HEK293 (cell line): ENCODE data around the gene CEP120.

Source experiments
- CTCF ChIA-PET: fragments of 350-600 bp; formaldehyde crosslinking; extraction: SDS; loops from one replicate; lab custom pipeline; 2021; ENCODE audit warnings: antibody characterized with exemption; lab: Yijun Ruan, JAX
- POLR2A ChIA-PET: fragments of 300-600 bp; formaldehyde crosslinking; extraction: SDS; loops from one replicate; lab custom pipeline; 2020; ENCODE audit warnings: antibody characterized with exemption, inconsistent platforms; lab: Yijun Ruan, JAX
- H3K27ac ChIP-seq: fragments of 200-500 bp; sonication (Bioruptor generic); 2 replicates; pipeline ENCODE4 v1.5.1; 2014; ENCODE audit warnings: low read depth, low read length, control low read depth, inconsistent platforms; ENCODE audit errors: extremely low read depth
- H3K36me3 ChIP-seq, 2 experiments: fragments of 200-500 bp in 1 of 2; sonication (Bioruptor generic) in 1 of 2; 1 replicate in 1 of 2; 2 replicates in 1 of 2; pipeline ENCODE4 v1.5.1; 2014 to 2017; ENCODE audit warnings: inconsistent platforms in 2 of 2, low read length in 2 of 2; ENCODE audit not compliant: control insufficient read depth in 2 of 2, insufficient read depth in 1 of 2
- H3K4me1 ChIP-seq: fragments of 200-500 bp; sonication (Bioruptor generic); 2 replicates; pipeline ENCODE4 v1.5.1; 2014; ENCODE audit warnings: mild to moderate bottlenecking, low read length, inconsistent platforms; ENCODE audit not compliant: control insufficient read depth, insufficient read depth
- H3K4me3 ChIP-seq: 2 replicates; pipeline ENCODE4 v1.5.1; 2011; ENCODE audit warnings: low read depth, mild to moderate bottlenecking, control low read depth, low read length, moderate library complexity
- H3K9me3 ChIP-seq: fragments of 200-500 bp; sonication (Bioruptor generic); 2 replicates; pipeline ENCODE4 v1.5.1; 2014; ENCODE audit warnings: low read depth, low read length, inconsistent platforms; ENCODE audit not compliant: control insufficient read depth, insufficient read depth
- HOXD13 ChIP-seq: sonication (generic); formaldehyde crosslinking; IDR thresholded peaks from 2 replicates; pipeline ENCODE4 v1.8.0; 2022; ENCODE audit warnings: missing genetic modification reagents, borderline replicate concordance
- KLF16 ChIP-seq: fragments of 450-650 bp; formaldehyde crosslinking; IDR thresholded peaks from 2 replicates; pipeline ENCODE4 v1.5.1; 2017; ENCODE audit warnings: missing biosample characterization, missing genetic modification characterization
- SP7 ChIP-seq: fragments of 450-650 bp; formaldehyde crosslinking; IDR thresholded peaks from 2 replicates; pipeline ENCODE4 v1.5.1; 2016; ENCODE audit warnings: missing biosample characterization, missing genetic modification characterization
- ZNF112 ChIP-seq: fragments of 450-650 bp; formaldehyde crosslinking; IDR thresholded peaks from 2 replicates; pipeline ENCODE4 v1.5.0; 2017; ENCODE audit warnings: missing biosample characterization, missing genetic modification characterization
- ZNF121 ChIP-seq: fragments of 450-650 bp; formaldehyde crosslinking; IDR thresholded peaks from 2 replicates; pipeline ENCODE4 v1.5.1; 2016; ENCODE audit warnings: missing biosample characterization, missing genetic modification characterization
- ZNF132 ChIP-seq: fragments of 450-650 bp; formaldehyde crosslinking; IDR thresholded peaks from 2 replicates; pipeline ENCODE4 v1.5.1; 2017; ENCODE audit warnings: missing biosample characterization, missing genetic modification characterization, borderline replicate concordance
- ZNF302 ChIP-seq: fragments of 450-650 bp; formaldehyde crosslinking; IDR thresholded peaks from 2 replicates; pipeline ENCODE4 v1.5.1; 2016; ENCODE audit warnings: missing biosample characterization, missing genetic modification characterization, low read depth
- ZNF350 ChIP-seq: fragments of 450-650 bp; formaldehyde crosslinking; IDR thresholded peaks from 2 replicates; pipeline ENCODE4 v1.5.0; 2017; ENCODE audit warnings: missing biosample characterization, mild to moderate bottlenecking, missing genetic modification characterization
- ZNF354C ChIP-seq: fragments of 450-650 bp; formaldehyde crosslinking; IDR thresholded peaks from 2 replicates; pipeline ENCODE4 v1.5.1; 2016; ENCODE audit warnings: missing biosample characterization, missing genetic modification characterization, low read depth, borderline replicate concordance
- ZNF366 ChIP-seq: fragments of 450-650 bp; formaldehyde crosslinking; conservative IDR thresholded peaks from 2 replicates; pipeline ENCODE4 v1.5.1; 2016; ENCODE audit warnings: missing biosample characterization, missing genetic modification characterization
- ZNF514 ChIP-seq: fragments of 450-650 bp; formaldehyde crosslinking; IDR thresholded peaks from 2 replicates; pipeline ENCODE4 v1.5.1; 2016; ENCODE audit warnings: missing biosample characterization, missing genetic modification characterization
- ZNF560 ChIP-seq: fragments of 450-650 bp; formaldehyde crosslinking; IDR thresholded peaks from 2 replicates; pipeline ENCODE4 v1.5.1; 2017; ENCODE audit warnings: missing biosample characterization, missing genetic modification characterization, borderline replicate concordance
- ZNF571 ChIP-seq: fragments of 450-650 bp; formaldehyde crosslinking; IDR thresholded peaks from 2 replicates; pipeline ENCODE4 v1.5.0; 2017; ENCODE audit warnings: missing biosample characterization, missing genetic modification characterization
- ZNF629 ChIP-seq: fragments of 450-650 bp; formaldehyde crosslinking; IDR thresholded peaks from 2 replicates; pipeline ENCODE4 v1.5.1; 2017; ENCODE audit warnings: missing biosample characterization, missing genetic modification characterization
- ZNF664 ChIP-seq: fragments of 450-650 bp; formaldehyde crosslinking; IDR thresholded peaks from 2 replicates; pipeline ENCODE4 v1.5.1; 2016; ENCODE audit warnings: missing biosample characterization, missing genetic modification characterization
- ZNF707 ChIP-seq: fragments of 450-650 bp; formaldehyde crosslinking; IDR thresholded peaks from 2 replicates; pipeline ENCODE4 v1.5.1; 2016; ENCODE audit warnings: missing biosample characterization, missing genetic modification characterization
- ZNF777 ChIP-seq: fragments of 450-650 bp; formaldehyde crosslinking; IDR thresholded peaks from 2 replicates; pipeline ENCODE4 v1.5.1; 2017; ENCODE audit warnings: missing biosample characterization, missing genetic modification characterization, borderline replicate concordance
- TF ChIP-seq, protein P1 (sequence below): fragments of 450-650 bp; formaldehyde crosslinking; IDR thresholded peaks from 2 replicates; pipeline ENCODE4 v1.5.1; 2016; ENCODE audit warnings: missing biosample characterization, missing genetic modification characterization
- TF ChIP-seq, protein P2 (sequence below): fragments of 450-650 bp; formaldehyde crosslinking; IDR thresholded peaks from 2 replicates; pipeline ENCODE4 v1.5.1; 2016; ENCODE audit warnings: missing biosample characterization, missing genetic modification characterization
- TF ChIP-seq, protein P3 (sequence below): fragments of 450-650 bp; formaldehyde crosslinking; IDR thresholded peaks from 2 replicates; pipeline ENCODE4 v1.5.1; 2017; ENCODE audit warnings: missing biosample characterization, missing genetic modification characterization
- TF ChIP-seq, protein P4 (sequence below): fragments of 450-650 bp; formaldehyde crosslinking; conservative IDR thresholded peaks from 2 replicates; pipeline ENCODE4 v1.5.1; 2016; ENCODE audit warnings: low read depth, missing biosample characterization, missing genetic modification characterization
- TF ChIP-seq, protein P5 (sequence below): fragments of 450-650 bp; formaldehyde crosslinking; IDR thresholded peaks from 2 replicates; pipeline ENCODE4 v1.5.1; 2016; ENCODE audit warnings: missing biosample characterization, missing genetic modification characterization

CEP120 gene

DNA sequence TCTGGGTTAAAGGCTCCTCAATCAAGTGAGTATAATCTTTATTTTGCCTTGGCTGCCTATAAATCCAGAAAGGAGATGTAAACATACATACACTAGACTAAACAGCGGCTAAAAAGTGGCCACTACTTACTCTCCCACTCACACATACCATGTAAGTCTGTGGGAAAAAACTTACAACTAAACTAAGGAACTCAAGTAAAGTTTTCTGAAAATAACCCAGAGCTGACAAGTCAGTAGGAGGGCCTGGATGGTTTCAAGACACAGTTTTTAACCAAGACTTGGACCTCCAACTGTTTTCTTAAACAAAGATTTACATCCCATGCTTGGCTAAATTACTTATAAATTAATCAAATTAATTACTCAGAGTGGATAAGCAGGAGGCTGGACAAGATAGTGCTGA lies 64.5 kb downstream of the CEP120 start (continued):
- no peak for TF ChIP-seq ZNF354C (tag by site-specific recombination)
- TF ChIP-seq ZNF366, result no peak
- no peak for TF ChIP-seq ZNF302
- TF ChIP-seq, protein P1, sequence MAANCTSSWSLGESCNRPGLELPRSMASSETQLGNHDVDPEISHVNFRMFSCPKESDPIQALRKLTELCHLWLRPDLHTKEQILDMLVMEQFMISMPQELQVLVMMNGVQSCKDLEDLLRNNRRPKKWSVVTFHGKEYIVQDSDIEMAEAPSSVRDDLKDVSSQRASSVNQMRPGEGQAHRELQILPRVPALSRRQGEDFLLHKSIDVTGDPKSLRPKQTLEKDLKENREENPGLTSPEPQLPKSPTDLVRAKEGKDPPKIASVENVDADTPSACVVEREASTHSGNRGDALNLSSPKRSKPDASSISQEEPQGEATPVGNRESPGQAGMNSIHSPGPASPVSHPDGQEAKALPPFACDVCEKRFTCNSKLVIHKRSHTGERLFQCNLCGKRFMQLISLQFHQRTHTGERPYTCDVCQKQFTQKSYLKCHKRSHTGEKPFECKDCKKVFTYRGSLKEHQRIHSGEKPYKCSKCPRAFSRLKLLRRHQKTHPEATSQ (tag by site-specific recombination), result no peak
- TF ChIP-seq ZNF514, result no peak
- no peak for TF ChIP-seq ZNF571 (tag by site-specific recombination)
- no peak for TF ChIP-seq HOXD13 (CRISPR knock-in tag)

DNA sequence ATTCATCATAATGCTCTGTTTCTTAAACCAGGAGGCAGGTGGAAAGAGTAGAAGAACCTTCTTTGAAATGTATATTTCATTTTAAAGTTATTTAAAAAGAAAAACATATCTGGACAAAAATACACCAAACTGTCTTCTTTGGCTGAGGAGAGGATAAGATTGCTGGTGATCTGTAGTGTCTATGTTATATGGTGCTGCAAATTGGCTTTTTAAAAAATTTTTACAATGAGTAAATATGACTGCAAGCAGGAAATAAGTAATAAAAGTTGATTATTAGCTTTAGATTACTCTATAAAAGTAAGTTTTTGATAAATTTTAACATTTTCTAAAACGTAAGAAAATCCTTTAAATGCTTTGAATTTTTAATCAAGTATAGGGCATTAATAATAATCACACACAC lies 64.9 kb downstream of the CEP120 start:
- POLR2A ChIA-PET, result no interaction called here
- Histone ChIP-seq H3K9me3 (no peaks in the 10 kb centered on the region), H3K4me3 (no peak overlapping the region), H3K4me1 (no peaks in the 10 kb centered on the region), H3K27ac (no peak overlapping the region), H3K36me3 (peaks cover 4 to 12% of the 10 kb centered on the region in 2 experiments; a peak in 2 of 3 replicates)
- no peak for TF ChIP-seq KLF16
- no peak for TF ChIP-seq ZNF112 (tag by site-specific recombination)
- no peak for TF ChIP-seq ZNF350 (tag by site-specific recombination)
- TF ChIP-seq, protein P2, sequence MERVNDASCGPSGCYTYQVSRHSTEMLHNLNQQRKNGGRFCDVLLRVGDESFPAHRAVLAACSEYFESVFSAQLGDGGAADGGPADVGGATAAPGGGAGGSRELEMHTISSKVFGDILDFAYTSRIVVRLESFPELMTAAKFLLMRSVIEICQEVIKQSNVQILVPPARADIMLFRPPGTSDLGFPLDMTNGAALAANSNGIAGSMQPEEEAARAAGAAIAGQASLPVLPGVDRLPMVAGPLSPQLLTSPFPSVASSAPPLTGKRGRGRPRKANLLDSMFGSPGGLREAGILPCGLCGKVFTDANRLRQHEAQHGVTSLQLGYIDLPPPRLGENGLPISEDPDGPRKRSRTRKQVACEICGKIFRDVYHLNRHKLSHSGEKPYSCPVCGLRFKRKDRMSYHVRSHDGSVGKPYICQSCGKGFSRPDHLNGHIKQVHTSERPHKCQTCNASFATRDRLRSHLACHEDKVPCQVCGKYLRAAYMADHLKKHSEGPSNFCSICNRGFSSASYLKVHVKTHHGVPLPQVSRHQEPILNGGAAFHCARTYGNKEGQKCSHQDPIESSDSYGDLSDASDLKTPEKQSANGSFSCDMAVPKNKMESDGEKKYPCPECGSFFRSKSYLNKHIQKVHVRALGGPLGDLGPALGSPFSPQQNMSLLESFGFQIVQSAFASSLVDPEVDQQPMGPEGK, result no peak
- TF ChIP-seq ZNF132 (tag by site-specific recombination), result no peak
- TF ChIP-seq, protein P3, sequence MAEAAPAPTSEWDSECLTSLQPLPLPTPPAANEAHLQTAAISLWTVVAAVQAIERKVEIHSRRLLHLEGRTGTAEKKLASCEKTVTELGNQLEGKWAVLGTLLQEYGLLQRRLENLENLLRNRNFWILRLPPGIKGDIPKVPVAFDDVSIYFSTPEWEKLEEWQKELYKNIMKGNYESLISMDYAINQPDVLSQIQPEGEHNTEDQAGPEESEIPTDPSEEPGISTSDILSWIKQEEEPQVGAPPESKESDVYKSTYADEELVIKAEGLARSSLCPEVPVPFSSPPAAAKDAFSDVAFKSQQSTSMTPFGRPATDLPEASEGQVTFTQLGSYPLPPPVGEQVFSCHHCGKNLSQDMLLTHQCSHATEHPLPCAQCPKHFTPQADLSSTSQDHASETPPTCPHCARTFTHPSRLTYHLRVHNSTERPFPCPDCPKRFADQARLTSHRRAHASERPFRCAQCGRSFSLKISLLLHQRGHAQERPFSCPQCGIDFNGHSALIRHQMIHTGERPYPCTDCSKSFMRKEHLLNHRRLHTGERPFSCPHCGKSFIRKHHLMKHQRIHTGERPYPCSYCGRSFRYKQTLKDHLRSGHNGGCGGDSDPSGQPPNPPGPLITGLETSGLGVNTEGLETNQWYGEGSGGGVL (tag by site-specific recombination), result no peak
- TF ChIP-seq ZNF560 (tag by site-specific recombination), result no peak
- TF ChIP-seq SP7 (tag by site-specific recombination), result no peak
- TF ChIP-seq ZNF121 (tag by site-specific recombination), result no peak
- no peak for TF ChIP-seq ZNF777 (tag by site-specific recombination)
- TF ChIP-seq, protein P1 (tag by site-specific recombination), result no peak
- no peak for TF ChIP-seq ZNF629 (tag by site-specific recombination)
- CTCF ChIA-PET, result interaction anchor here (0.8 to 1.2 kb wide), 3 partner anchors 11 to 233 kb away, joined by 3 to 6 read pairs (median 4); no protein-coding TSS in a partner anchor

DNA sequence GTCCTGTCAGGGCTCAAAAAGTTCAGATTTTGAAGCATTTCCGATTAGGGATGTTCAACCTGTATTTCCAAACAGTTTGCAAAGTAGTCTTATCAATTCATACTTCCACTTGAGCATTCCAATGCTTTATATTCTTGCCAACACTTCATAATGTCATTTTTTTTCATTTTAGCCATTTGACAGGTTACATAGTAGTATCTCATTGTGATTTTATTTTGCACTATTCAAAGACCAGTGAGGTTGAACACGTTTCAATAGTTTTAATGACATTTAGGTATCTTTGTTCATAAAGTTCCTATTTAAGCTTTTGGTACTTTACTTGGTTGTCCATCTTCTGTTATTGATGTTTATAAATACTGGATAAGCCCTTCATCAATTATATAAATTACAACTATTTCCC lies 71.4 kb downstream of the CEP120 start:
- H3K4me1 ChIP-seq, result no peaks in the 10 kb centered on the region
- no peak overlapping the region for H3K4me3 ChIP-seq
- peaks cover 0 to 5% of the 10 kb centered on the region in 2 experiments; a peak in 2 of 3 replicates for H3K36me3 ChIP-seq
- H3K9me3 ChIP-seq, result no peaks in the 10 kb centered on the region
- no peak overlapping the region for H3K27ac ChIP-seq
- CTCF ChIA-PET, result no interaction called here
- POLR2A ChIA-PET, result no interaction called here
- TF ChIP-seq ZNF664 (tag by site-specific recombination) (peak; percentile 93), ZNF707 (tag by site-specific recombination) (no peak)
- TF ChIP-seq, protein P4, sequence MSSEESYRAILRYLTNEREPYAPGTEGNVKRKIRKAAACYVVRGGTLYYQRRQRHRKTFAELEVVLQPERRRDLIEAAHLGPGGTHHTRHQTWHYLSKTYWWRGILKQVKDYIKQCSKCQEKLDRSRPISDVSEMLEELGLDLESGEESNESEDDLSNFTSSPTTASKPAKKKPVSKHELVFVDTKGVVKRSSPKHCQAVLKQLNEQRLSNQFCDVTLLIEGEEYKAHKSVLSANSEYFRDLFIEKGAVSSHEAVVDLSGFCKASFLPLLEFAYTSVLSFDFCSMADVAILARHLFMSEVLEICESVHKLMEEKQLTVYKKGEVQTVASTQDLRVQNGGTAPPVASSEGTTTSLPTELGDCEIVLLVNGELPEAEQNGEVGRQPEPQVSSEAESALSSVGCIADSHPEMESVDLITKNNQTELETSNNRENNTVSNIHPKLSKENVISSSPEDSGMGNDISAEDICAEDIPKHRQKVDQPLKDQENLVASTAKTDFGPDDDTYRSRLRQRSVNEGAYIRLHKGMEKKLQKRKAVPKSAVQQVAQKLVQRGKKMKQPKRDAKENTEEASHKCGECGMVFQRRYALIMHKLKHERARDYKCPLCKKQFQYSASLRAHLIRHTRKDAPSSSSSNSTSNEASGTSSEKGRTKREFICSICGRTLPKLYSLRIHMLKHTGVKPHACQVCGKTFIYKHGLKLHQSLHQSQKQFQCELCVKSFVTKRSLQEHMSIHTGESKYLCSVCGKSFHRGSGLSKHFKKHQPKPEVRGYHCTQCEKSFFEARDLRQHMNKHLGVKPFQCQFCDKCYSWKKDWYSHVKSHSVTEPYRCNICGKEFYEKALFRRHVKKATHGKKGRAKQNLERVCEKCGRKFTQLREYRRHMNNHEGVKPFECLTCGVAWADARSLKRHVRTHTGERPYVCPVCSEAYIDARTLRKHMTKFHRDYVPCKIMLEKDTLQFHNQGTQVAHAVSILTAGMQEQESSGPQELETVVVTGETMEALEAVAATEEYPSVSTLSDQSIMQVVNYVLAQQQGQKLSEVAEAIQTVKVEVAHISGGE (tag by site-specific recombination), result no peak
- TF ChIP-seq, protein P5, sequence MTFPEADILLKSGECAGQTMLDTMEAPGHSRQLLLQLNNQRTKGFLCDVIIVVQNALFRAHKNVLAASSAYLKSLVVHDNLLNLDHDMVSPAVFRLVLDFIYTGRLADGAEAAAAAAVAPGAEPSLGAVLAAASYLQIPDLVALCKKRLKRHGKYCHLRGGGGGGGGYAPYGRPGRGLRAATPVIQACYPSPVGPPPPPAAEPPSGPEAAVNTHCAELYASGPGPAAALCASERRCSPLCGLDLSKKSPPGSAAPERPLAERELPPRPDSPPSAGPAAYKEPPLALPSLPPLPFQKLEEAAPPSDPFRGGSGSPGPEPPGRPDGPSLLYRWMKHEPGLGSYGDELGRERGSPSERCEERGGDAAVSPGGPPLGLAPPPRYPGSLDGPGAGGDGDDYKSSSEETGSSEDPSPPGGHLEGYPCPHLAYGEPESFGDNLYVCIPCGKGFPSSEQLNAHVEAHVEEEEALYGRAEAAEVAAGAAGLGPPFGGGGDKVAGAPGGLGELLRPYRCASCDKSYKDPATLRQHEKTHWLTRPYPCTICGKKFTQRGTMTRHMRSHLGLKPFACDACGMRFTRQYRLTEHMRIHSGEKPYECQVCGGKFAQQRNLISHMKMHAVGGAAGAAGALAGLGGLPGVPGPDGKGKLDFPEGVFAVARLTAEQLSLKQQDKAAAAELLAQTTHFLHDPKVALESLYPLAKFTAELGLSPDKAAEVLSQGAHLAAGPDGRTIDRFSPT (tag by site-specific recombination), result no peak
